C4-2B (cell line): Measurements from ENCODE around the gene EYA4.

ENCODE experiments used
- H3K27ac ChIP-seq: fragments of 450-650 bp; 2 replicates; pipeline ENCODE4 v1.5.1; 2017
- CTCF ChIP-seq: fragments of 450-650 bp; conservative IDR thresholded peaks from 2 replicates; pipeline ENCODE4 v1.5.1; 2017; ENCODE audit warnings: mild to moderate bottlenecking
- ZFX ChIP-seq: fragments of 450-650 bp; IDR thresholded peaks from 2 replicates; pipeline ENCODE4 v1.6.1; 2017

EYA4 gene

GRCh38 chr6:133423242-133423641, 182.1 kb downstream of the EYA4 start:
- no peak for TF ChIP-seq CTCF
- no peak for TF ChIP-seq ZFX
- H3K27ac ChIP-seq, result no peak overlapping the region

GRCh38 chr6:133424359-133424758, 183.2 kb downstream of the EYA4 start:
- TF ChIP-seq ZFX, result no peak
- TF ChIP-seq CTCF, result no peak
- H3K27ac ChIP-seq, result no peak overlapping the region

GRCh38 chr6:133426038-133426437, 184.9 kb downstream of the EYA4 start:
- no peak overlapping the region for H3K27ac ChIP-seq
- no peak for TF ChIP-seq CTCF
- no peak for TF ChIP-seq ZFX

- no peak for TF ChIP-seq CTCF
- TF ChIP-seq ZFX, result no peak
- no peak overlapping the region for H3K27ac ChIP-seq
These were observed 187.1 kb downstream of the EYA4 start for GRCh38 chr6:133428295-133428694.

- TF ChIP-seq CTCF (no peak), ZFX (no peak)
- no peak overlapping the region for H3K27ac ChIP-seq
These were observed 189.4 kb downstream of the EYA4 start for GRCh38 chr6:133430530-133430929.

GRCh38 chr6:133431031-133431430, 189.9 kb downstream of the EYA4 start:
- TF ChIP-seq CTCF (no peak), ZFX (no peak)
- H3K27ac ChIP-seq, result no peak overlapping the region

GRCh38 chr6:133432021-133432989, 191.1 kb downstream of the EYA4 start:
- TF ChIP-seq CTCF, result no peak
- no peak for TF ChIP-seq ZFX
- no peak overlapping the region for H3K27ac ChIP-seq
